Suppressor macrophage (primary cell): ENCODE data around the gene WDPCP.
"Not testable (repeated sequence)": the region's sequence is repeated elsewhere in the genome, so short reads cannot be mapped to it uniquely, and the experiment has no call there.

Experiments used
- DNase-seq, 4 experiments: peaks; one replicate each; pipeline ENCODE4 v3.0.0-alpha.2; 2020 to 2022
- total RNA-seq, 17 experiments: gene quantifications; one replicate each; lab custom pipeline; 2026; ENCODE audit warnings: mixed read lengths in 6 of 17, inconsistent platforms in 3 of 17; lab: John Stamatoyannopoulos, UW

The WDPCP gene
- 2.6 to 15.8 (median 9.5) reads per million in 17 experiments for total RNA-seq

DNA sequence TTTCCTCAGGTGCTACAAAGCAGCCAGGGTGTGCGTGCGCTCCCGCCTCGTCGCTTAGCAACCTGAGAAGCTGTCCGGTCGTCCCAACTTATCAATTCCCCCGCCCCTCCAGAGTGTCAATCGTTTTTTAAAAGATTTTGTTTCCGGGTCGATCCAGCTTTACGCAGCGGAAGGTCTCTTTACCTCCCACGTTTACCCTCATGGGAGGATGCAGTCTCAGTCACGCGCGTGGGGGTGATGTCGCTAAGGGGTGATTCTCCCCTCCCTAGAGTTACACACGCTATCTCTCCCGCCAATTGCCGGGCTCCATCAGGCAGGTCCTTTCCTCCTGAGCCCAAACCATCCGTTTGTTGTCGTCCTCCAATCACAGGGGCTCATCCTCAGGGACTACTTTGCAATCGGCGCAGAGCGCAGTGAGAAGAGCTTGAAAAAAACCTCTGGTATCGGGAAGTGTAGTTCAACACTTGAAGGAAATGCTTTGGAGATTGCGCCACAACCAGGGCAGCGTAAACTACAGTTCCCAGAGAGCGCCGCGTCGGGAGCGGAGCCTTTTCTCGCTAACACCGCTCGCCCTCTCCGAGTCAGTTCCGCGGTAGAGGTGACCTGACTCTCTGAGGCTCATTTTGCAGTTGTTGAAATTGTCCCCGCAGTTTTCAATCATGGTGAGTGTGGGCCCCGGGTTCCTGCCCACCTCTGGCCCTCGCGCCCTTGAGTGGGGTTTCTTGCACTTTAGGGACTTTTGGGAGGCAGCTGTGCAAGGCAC is at the start of gene WDPCP, which contains the start of gene MDH1:
TSS of gene WDPCP (minus strand) at position 93 of the 763 bp plus-strand sequence. CDS start 206 bp downstream, outside the sequence.
TSS of gene MDH1 (plus strand) at position 579 of the 763 bp plus-strand sequence. CDS start at position 660, 81 bp downstream.
- DNase-seq, result peak; percentile 97 to 99 (median 98)

GRCh38 chr2:63632382-63632781 is 44.1 kb upstream of the WDPCP start:
- no peak for DNase-seq

DNA sequence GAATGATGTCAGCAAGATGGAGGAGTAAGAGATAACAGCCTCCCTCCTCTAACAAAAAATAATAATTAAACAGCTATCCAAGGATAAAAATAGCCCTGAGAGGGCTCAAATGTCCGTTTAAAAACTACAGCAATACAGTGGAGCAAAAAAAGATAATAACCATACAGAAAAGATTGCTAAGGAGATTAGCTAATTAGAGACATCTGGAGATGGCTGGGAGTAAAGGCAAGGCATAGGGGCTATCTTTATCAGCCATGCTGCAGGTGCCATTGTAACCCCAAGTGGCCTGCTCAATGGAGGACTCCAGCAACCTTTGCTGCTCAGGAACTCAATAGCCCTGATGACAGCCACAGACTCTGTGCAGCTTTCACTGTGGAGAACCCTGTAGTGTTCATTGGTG is 43.2 kb upstream of the WDPCP start:
- DNase-seq, result no peak

- DNase-seq, result no peak
Measured at GRCh38 chr2:63628403-63628942, 40.2 kb upstream of the WDPCP start.

GRCh38 chr2:63627866-63628265 is 39.6 kb upstream of the WDPCP start:
- DNase-seq, result no peak

DNA sequence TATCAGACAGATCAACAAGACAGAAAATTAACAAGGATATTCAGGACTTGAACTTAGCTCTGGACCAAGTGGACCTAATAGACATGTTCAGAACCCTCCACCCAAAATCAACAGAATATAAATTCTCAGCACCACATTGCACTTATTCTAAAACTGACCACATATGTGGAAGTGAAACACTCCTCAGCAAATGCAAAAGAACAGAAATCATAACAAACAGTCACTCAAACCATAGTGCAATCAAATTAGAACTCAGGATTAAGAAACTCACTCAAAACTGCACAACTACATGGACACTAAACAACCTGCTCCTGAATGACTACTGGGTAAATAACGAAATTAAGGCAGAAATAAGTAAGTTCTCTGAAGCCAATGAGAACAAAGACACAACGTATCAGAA is 35.5 kb upstream of the WDPCP start:
- not testable (repeated sequence) for DNase-seq

GRCh38 chr2:63622751-63623150 is 34.5 kb upstream of the WDPCP start:
- no peak for DNase-seq

DNA sequence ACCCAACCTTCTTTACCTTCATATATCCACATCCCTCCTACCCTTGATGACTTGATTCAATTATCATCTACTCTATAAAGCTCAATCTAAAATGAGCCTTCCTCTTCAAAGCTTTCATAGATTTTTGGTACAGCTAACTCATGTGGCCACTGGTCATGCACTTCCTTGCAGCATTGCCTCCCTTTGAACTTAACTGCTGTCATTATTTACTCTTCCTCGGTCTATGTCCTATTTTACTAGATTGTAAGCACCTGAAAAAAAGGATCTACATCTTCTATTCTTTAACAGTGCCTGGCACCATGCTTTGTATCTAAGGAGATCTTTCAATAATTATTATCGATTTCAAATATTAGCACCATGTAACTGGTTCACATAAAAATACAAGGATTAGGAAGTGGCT is 31.1 kb upstream of the WDPCP start:
- no peak for DNase-seq

DNA sequence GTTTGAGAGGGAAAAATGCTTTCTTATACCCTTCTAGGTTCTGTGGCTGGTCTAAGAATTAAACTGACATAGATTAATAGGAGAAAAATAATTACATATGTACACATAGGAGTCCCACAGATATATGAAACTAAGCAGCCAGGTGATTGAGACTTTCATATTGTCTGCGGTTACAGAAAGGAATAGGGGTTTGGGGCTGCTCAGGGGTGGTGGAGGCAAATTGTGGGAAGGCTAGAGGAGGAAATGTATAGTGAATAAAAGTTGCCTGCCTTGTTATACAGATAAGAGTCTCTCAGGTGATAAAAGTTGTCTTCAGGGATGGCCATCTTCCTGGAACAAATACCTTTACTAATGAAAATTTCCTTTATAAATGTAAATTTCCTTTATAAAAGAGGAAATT is 29.1 kb upstream of the WDPCP start:
- no peak for DNase-seq

GRCh38 chr2:63614983-63615945 is 27.0 kb upstream of the WDPCP start:
- no peak for DNase-seq

- no peak for DNase-seq
Measured at GRCh38 chr2:63614448-63614968, 26.2 kb upstream of the WDPCP start.

DNA sequence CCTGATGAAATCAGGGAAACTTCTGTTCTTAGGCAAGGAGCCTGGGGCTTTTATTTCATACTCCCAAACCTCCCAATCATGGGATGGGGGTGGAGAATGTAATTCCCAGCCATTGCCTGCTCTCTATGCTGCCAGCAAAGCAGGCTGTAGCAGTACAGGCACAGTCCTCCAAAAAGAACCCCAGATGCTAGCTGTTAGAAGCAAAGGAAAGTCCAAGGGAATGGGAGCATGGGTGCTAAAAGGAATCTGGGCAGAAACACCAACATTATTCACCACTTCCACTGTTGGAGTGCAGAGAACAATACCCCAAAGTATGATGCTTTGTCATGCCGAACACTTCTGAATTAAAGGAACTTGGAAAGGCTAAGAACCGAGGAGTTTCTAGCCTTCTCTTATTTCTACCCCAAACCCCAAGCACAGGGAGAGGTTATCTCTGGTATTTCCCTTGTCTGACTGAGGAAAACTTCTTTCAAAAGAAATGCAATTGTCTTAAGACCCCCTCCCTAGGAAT is 25.2 kb upstream of the WDPCP start:
- no peak for DNase-seq

GRCh38 chr2:63610525-63610924 is 22.2 kb upstream of the WDPCP start:
- no peak for DNase-seq

GRCh38 chr2:63608865-63609264 is 20.6 kb upstream of the WDPCP start:
- DNase-seq, result not testable (repeated sequence)

DNA sequence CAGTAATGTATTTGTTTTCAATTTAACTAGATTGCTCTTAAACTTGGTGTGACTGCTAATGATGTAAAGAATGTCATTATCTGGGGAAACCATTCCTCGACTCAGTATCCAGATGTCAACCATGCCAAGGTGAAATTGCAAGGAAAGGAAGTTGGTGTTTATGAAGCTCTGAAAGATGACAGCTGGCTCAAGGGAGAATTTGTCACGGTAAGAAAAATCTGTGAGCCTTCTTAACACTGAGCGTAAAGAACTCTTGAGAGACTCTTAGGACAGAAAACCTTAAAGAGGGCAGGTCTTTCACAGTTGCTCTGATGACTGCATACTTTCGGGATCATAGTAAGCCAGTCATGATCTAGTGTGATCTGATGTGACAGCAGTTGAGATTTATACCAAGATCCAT is 16.4 kb upstream of the WDPCP start:
- DNase-seq, result no peak

GRCh38 chr2:63600881-63601460 is 12.7 kb upstream of the WDPCP start:
- no peak for DNase-seq

- no peak for DNase-seq
Measured at GRCh38 chr2:63598981-63599380, 10.7 kb upstream of the WDPCP start.

GRCh38 chr2:63596401-63596883 is 8.2 kb upstream of the WDPCP start:
- DNase-seq, result peak; percentile 74 to 92 (median 82)

GRCh38 chr2:63594660-63595059 is 6.4 kb upstream of the WDPCP start:
- no peak for DNase-seq

GRCh38 chr2:63591566-63592175 is 3.4 kb upstream of the WDPCP start:
- peak in 1 of 4 experiments; percentile 15 for DNase-seq

DNA sequence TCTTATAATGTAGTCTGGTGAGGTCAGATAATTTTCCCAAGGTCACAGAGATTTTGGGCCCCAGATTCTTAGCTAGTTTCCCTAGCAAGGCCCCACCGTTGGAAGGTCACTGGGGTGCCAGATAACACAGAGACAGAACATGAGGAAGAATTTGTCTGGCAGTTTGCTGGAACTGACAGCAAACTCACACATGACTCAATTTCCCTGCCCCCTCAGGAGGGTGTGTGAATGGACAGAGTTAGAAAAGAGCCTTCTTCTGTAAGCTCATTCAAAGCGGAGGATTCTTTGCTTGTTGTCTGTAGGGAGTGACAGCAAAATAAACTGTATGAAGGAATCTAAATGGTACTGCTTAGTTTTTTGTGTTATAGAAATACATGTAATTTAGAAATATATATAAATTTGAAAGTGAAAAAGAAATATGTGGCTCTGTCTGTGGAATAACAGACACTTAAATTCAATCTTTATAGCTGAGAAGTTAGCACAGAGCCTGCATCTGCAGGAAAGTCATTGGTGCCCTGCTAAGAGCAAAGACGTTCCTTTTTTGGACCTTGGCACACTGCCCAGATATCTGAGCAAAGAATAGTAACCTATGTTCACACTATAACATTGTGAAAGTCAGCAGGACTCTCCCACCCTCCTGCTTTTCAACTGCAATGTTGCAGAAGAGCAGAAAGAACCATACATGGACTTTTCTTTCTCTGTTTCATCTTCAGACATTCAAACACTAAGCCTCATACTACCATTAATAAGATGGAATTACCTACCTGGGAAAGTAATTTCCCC is 2.5 kb upstream of the WDPCP start:
- peak; percentile 82 to 93 (median 87) for DNase-seq
